KOPT-K1 (cell line): ENCODE data around the gene DPP6.

Experiments
- H3K27ac ChIP-seq: fragments of 200-600 bp; sonication (generic); 2 replicates; pipeline ENCODE4 v1.5.1; 2016; ENCODE audit warnings: antibody characterized with exemption, mild to moderate bottlenecking, low read depth, low read length; ENCODE audit not compliant: poor library complexity, severe bottlenecking
- H3K36me3 ChIP-seq: fragments of 200-600 bp; sonication (generic); 2 replicates; pipeline ENCODE4 v1.5.1; 2017; ENCODE audit warnings: antibody characterized with exemption, mild to moderate bottlenecking, low read length, moderate library complexity; ENCODE audit not compliant: insufficient read depth
- H3K9me3 ChIP-seq: fragments of 200-600 bp; sonication (generic); 2 replicates; pipeline ENCODE4 v1.5.1; 2017; ENCODE audit warnings: antibody characterized with exemption, low read length, mild to moderate bottlenecking; ENCODE audit not compliant: insufficient read depth, poor library complexity, severe bottlenecking

Gene DPP6

GRCh38 chr7:154581251-154581890, 529.2 kb downstream of the DPP6 start:
- Histone ChIP-seq H3K36me3 (no peaks in the 10 kb centered on the region), H3K9me3 (no peaks in the 10 kb centered on the region), H3K27ac (no peak overlapping the region)

GRCh38 chr7:154583454-154583853, 531.3 kb downstream of the DPP6 start:
- Histone ChIP-seq H3K36me3 (no peaks in the 10 kb centered on the region), H3K9me3 (no peaks in the 10 kb centered on the region), H3K27ac (no peak overlapping the region)

- Histone ChIP-seq H3K9me3 (no peaks in the 10 kb centered on the region), H3K36me3 (no peaks in the 10 kb centered on the region), H3K27ac (no peak overlapping the region)
These were observed 532.4 kb downstream of the DPP6 start for GRCh38 chr7:154584352-154585252.

GRCh38 chr7:154587792-154588191, 535.6 kb downstream of the DPP6 start:
- H3K9me3 ChIP-seq: no peaks in the 10 kb centered on the region
- H3K27ac ChIP-seq: no peak overlapping the region
- H3K36me3 ChIP-seq: no peaks in the 10 kb centered on the region

- Histone ChIP-seq H3K9me3 (no peaks in the 10 kb centered on the region), H3K27ac (no peak overlapping the region), H3K36me3 (no peaks in the 10 kb centered on the region)
These were observed 539.3 kb downstream of the DPP6 start for GRCh38 chr7:154591544-154591943.

- Histone ChIP-seq H3K9me3 (no peaks in the 10 kb centered on the region), H3K27ac (no peak overlapping the region), H3K36me3 (no peaks in the 10 kb centered on the region)
These were observed 540.2 kb downstream of the DPP6 start for GRCh38 chr7:154592388-154592787.

- H3K27ac ChIP-seq: no peak overlapping the region
- no peaks in the 10 kb centered on the region for H3K9me3 ChIP-seq
- no peaks in the 10 kb centered on the region for H3K36me3 ChIP-seq
These were observed 546.2 kb downstream of the DPP6 start for GRCh38 chr7:154598396-154598795.

- Histone ChIP-seq H3K9me3 (no peaks in the 10 kb centered on the region), H3K36me3 (no peaks in the 10 kb centered on the region), H3K27ac (no peak overlapping the region)
These were observed 546.7 kb downstream of the DPP6 start for GRCh38 chr7:154598864-154599263.

GRCh38 chr7:154610903-154611302, 558.7 kb downstream of the DPP6 start:
- H3K36me3 ChIP-seq: no peaks in the 10 kb centered on the region
- no peaks in the 10 kb centered on the region for H3K9me3 ChIP-seq

GRCh38 chr7:154613811-154614210, 561.6 kb downstream of the DPP6 start:
- Histone ChIP-seq H3K27ac (no peak overlapping the region), H3K36me3 (no peaks in the 10 kb centered on the region), H3K9me3 (no peaks in the 10 kb centered on the region)

More at GRCh38 chr7:154610903-154611302, 558.7 kb downstream of the DPP6 start:
- H3K27ac ChIP-seq: no peak overlapping the region

GRCh38 chr7:154620141-154620755, 568.0 kb downstream of the DPP6 start:
- no peaks in the 10 kb centered on the region for H3K9me3 ChIP-seq
- H3K27ac ChIP-seq: no peak overlapping the region
- H3K36me3 ChIP-seq: no peaks in the 10 kb centered on the region

- no peaks in the 10 kb centered on the region for H3K36me3 ChIP-seq
- no peaks in the 10 kb centered on the region for H3K9me3 ChIP-seq
- no peak overlapping the region for H3K27ac ChIP-seq
These were observed 571.2 kb downstream of the DPP6 start for GRCh38 chr7:154623399-154623798.

- H3K27ac ChIP-seq: no peak overlapping the region
- no peaks in the 10 kb centered on the region for H3K9me3 ChIP-seq
- H3K36me3 ChIP-seq: no peaks in the 10 kb centered on the region
These were observed 575.6 kb downstream of the DPP6 start for GRCh38 chr7:154627646-154628290.

GRCh38 chr7:154628556-154628955, 576.4 kb downstream of the DPP6 start:
- no peak overlapping the region for H3K27ac ChIP-seq
- H3K36me3 ChIP-seq: no peaks in the 10 kb centered on the region
- H3K9me3 ChIP-seq: no peaks in the 10 kb centered on the region

GRCh38 chr7:154631162-154631561, 579.0 kb downstream of the DPP6 start:
- Histone ChIP-seq H3K36me3 (no peaks in the 10 kb centered on the region), H3K27ac (no peak overlapping the region), H3K9me3 (no peaks in the 10 kb centered on the region)
